ENCODE measurements around the gene FKBP5. TPM values are rescaled to one million over a fixed set of nuclear protein-coding genes. Genes with fewer than 3 reads are reported as not detected.
A peak's percentile ranks its signal among the peaks of the same experiment; 100 is the strongest.

The FKBP5 gene
- total RNA-seq, 1 donor = 1.3 TPM

DNA sequence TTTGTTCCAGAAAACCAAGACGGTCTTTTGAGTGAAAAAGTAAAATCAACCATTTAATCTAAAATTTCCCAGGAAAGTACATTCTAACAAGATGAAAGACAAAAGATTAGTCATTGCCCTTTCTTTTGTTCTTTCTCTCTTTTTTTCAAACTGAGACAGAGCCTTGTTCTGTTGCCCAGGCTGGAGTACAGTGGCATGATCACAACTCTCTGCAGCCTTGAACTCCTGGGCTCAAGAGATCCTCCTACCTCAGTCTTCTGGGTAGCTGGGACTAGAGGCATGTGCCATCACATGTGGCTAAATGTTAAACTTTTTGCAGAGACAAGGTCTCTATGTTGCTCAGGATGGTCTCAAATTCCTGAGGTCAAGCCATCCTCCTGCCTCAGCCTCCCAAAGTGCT is 75.0 kb downstream of the FKBP5 start:
- H3K4me3 ChIP-seq (ENCODE audit: low read depth, low read length) = no peak overlapping the region
- DNase-seq (ENCODE audit: low read depth) = no peak
- TF ChIP-seq, protein P1, sequence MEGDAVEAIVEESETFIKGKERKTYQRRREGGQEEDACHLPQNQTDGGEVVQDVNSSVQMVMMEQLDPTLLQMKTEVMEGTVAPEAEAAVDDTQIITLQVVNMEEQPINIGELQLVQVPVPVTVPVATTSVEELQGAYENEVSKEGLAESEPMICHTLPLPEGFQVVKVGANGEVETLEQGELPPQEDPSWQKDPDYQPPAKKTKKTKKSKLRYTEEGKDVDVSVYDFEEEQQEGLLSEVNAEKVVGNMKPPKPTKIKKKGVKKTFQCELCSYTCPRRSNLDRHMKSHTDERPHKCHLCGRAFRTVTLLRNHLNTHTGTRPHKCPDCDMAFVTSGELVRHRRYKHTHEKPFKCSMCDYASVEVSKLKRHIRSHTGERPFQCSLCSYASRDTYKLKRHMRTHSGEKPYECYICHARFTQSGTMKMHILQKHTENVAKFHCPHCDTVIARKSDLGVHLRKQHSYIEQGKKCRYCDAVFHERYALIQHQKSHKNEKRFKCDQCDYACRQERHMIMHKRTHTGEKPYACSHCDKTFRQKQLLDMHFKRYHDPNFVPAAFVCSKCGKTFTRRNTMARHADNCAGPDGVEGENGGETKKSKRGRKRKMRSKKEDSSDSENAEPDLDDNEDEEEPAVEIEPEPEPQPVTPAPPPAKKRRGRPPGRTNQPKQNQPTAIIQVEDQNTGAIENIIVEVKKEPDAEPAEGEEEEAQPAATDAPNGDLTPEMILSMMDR (IDR thresholded peaks at IDR 0.05; ENCODE audit: insufficient read depth, low read depth, low read length) = no peak

DNA sequence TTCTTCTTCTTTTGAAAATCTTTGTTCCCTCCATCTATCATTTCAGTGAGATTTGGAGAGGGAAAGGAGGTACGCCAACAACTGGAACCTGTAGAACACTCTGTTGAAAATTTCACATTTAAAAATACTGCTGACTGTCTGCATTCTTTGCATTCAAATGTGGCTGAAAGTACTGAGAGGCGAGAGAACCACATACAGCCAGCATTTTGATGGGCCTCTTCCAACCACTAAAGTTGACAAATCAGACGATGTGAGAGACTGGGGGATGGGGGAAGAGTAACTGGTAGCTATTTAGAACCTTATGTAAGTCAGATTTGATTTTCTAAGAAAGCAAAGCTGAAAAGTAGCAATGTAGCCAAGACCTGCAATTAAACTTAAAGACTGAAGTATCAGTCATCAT is 77.5 kb downstream of the FKBP5 start:
- TF ChIP-seq, protein P1 (IDR thresholded peaks at IDR 0.05; ENCODE audit: insufficient read depth, low read depth, low read length) = no peak
- no peak overlapping the region for H3K4me3 ChIP-seq (ENCODE audit: low read depth, low read length)
- peak; percentile 67 for DNase-seq (ENCODE audit: low read depth)

DNA sequence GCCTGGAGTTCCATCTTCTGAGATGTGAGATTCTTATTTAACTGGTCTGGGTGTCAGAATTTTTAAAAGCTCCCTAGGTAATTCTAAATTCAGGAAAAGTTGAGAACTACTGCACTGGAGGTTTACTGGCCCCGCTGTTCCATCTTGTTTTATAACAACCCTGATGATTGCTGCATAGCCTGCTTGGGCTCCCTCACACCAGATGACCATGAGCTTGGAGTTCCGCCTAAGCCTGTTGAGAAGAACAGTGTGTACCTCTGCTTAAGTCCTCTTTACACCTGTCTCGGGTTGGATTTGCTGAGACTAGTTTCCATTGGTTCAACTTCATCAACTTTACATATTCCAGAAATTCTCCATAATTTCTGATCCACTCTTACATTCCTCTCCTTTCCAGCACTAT is 77.9 kb downstream of the FKBP5 start:
- DNase-seq (ENCODE audit: low read depth) = no peak
- no peak overlapping the region for H3K4me3 ChIP-seq (ENCODE audit: low read depth, low read length)
- TF ChIP-seq, protein P1 (IDR thresholded peaks at IDR 0.05; ENCODE audit: insufficient read depth, low read depth, low read length) = no peak

DNA sequence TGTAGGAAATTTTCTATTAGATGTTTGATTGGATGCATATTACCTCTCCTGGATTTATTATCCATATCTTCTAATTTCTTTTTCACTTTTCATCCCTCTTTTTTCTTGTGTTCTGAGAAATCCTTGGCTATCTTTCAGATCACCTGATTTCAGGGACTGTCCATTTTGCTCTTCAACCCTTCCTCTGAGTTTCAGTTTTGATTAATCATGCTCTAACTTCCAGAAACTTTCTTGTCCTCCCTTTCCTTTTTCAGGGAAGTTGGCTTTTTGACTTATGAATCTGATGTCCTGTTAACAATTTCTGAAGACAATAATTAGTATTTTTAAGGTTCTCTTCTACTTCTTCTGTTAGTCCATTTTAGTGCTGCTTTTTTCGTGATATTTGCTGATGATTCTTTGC is 79.1 kb downstream of the FKBP5 start:
- TF ChIP-seq, protein P1 (IDR thresholded peaks at IDR 0.05; ENCODE audit: insufficient read depth, low read depth, low read length) = no peak
- DNase-seq (ENCODE audit: low read depth) = no peak

DNA sequence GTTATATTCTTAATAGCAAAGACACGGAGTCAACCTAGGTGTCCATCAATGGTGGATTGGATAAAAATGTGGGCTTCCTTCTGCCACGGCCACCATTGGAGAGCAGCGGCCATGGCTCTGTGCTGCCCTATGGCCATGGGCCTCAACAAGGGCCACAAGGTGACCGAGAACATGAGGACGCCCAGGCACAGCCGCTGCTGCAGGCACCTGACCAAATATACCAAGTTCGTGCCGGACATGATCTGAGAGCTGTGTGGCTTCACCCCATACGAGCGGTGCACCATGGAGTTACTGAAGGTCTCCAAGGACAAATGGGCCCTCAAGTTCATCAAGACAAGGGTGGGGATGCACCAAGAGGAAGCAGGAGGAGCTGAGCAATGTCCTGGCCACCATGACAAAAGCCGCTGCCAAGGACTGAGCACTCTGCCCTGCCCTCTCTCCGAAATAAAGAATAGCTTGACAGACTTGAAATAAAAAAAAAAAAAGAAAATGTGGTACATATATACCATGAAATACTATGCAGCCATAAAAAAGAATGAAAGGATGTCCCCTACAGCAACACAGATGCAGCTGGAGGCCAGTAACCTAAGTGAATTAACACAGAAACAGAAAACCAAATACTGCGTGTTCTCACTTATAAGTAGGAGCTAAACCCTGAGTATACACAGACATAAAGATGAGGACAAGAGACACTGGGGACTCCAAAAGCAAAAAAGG is 81.0 kb downstream of the FKBP5 start:
- no peak for DNase-seq (ENCODE audit: low read depth)
- TF ChIP-seq, protein P1 (IDR thresholded peaks at IDR 0.05; ENCODE audit: insufficient read depth, low read depth, low read length) = no peak
- no peak overlapping the region for H3K4me3 ChIP-seq (ENCODE audit: low read depth, low read length)

More for the DNA sequence above, 79.1 kb downstream of the FKBP5 start:
- H3K4me3 ChIP-seq (ENCODE audit: low read depth, low read length) = no peak overlapping the region

DNA sequence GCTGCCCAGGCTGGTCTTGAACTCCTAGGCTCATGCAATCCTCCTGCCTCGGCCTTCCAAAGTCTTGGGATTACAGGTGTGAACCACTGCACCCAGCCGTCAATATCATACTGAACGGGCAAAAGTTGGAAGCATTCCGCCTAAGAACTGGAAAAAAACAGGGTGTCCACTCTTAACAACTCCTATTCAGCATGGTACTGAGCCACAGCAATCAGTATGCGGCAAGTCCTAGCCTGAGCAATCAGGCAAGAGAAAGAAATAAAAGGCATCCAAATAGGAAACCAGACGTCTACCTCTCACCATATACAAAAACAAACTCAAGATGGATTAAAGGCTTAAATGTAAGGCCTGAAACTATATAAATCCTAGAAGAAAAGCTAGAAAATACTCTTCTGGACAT is 83.1 kb downstream of the FKBP5 start:
- H3K4me3 ChIP-seq (ENCODE audit: low read depth, low read length) = no peak overlapping the region
- DNase-seq (ENCODE audit: low read depth) = no peak
- TF ChIP-seq, protein P1 (IDR thresholded peaks at IDR 0.05; ENCODE audit: insufficient read depth, low read depth, low read length) = no peak
